HG03025 (cell line): ENCODE results near the gene ENDOU.

Experiments used
- ATAC-seq: cut with Tn5 transposase; IDR thresholded peaks from one replicate; pipeline ENCODE4 v1.9.1; 2021; ENCODE audit warnings: mild to moderate bottlenecking, moderate library complexity; ENCODE audit not compliant: unreplicated experiment, low FRiP score

The ENDOU gene

GRCh38 chr12:47744778-47745436 lies 19.6 kb upstream of the ENDOU start:
- no peak for ATAC-seq

GRCh38 chr12:47744005-47744651 lies 18.8 kb upstream of the ENDOU start:
- ATAC-seq: no peak

GRCh38 chr12:47743311-47743860 lies 18.1 kb upstream of the ENDOU start:
- no peak for ATAC-seq

- no peak for ATAC-seq
Measured at GRCh38 chr12:47742253-47742825, 17.0 kb upstream of the ENDOU start.

- no peak for ATAC-seq
Measured at GRCh38 chr12:47741340-47741703, 16.0 kb upstream of the ENDOU start.

- peak; percentile 36 for ATAC-seq
Measured at GRCh38 chr12:47740606-47741339, 15.5 kb upstream of the ENDOU start.

GRCh38 chr12:47739979-47740378 lies 14.7 kb upstream of the ENDOU start:
- ATAC-seq: peak; percentile 63

- ATAC-seq: no peak
Measured at GRCh38 chr12:47739297-47739696, 14.0 kb upstream of the ENDOU start.

GRCh38 chr12:47737936-47738594 lies 12.8 kb upstream of the ENDOU start:
- ATAC-seq: no peak

GRCh38 chr12:47736877-47737676 lies 11.8 kb upstream of the ENDOU start:
- no peak for ATAC-seq

- ATAC-seq: no peak
Measured at GRCh38 chr12:47736216-47736615, 10.9 kb upstream of the ENDOU start.

GRCh38 chr12:47735649-47736048 lies 10.4 kb upstream of the ENDOU start:
- ATAC-seq: no peak

- no peak for ATAC-seq
Measured at GRCh38 chr12:47734725-47735480, 9.6 kb upstream of the ENDOU start.

- ATAC-seq: no peak
Measured at GRCh38 chr12:47733142-47733541, 7.9 kb upstream of the ENDOU start.

- ATAC-seq: no peak
Measured at GRCh38 chr12:47732504-47732903, 7.2 kb upstream of the ENDOU start.

GRCh38 chr12:47731723-47732122 lies 6.4 kb upstream of the ENDOU start:
- ATAC-seq: no peak

GRCh38 chr12:47730341-47730744 lies 5.1 kb upstream of the ENDOU start:
- ATAC-seq: no peak

GRCh38 chr12:47729233-47729632 lies 3.9 kb upstream of the ENDOU start:
- ATAC-seq: no peak

GRCh38 chr12:47725893-47726292 lies 603 bp upstream of the ENDOU start:
- ATAC-seq: peak; percentile 81
